Measurements from ENCODE around the gene PHOSPHO2. TPM values are rescaled to one million over a fixed set of nuclear protein-coding genes. Genes with fewer than 3 reads are reported as not detected.

The PHOSPHO2 gene
- total RNA-seq, 2 donors from 2014 or later: 11.9 to 17.4 TPM

- TF ChIP-seq CTCF (IDR thresholded peaks at IDR 0.05): no peak
- no peak for TF ChIP-seq POLR2AphosphoS5 (IDR thresholded peaks at IDR 0.05)
- no peak for TF ChIP-seq POLR2A (IDR thresholded peaks at IDR 0.05)
- Histone ChIP-seq H3K36me3 (no peaks in the 10 kb centered on the region), H3K27me3 (replicated peaks; ENCODE audit: insufficient read depth) (no peaks in the 10 kb centered on the region), H3K4me1 (replicated peaks) (no peaks in the 10 kb centered on the region), H3K9me3 (no peaks in the 10 kb centered on the region), H3K4me3 (no peak overlapping the region), H3K27ac (no peak overlapping the region)
- 81% methylated on average over 3 of the region's 3 CpGs for WGBS
- DNase-seq (ENCODE audit: low spot score): no peak
- intact Hi-C loops (cut with DNase I): no loop called here
Measured at GRCh38 chr2:169702996-169703395, 8.7 kb downstream of the PHOSPHO2 start.

- Histone ChIP-seq H3K9me3 (no peaks in the 10 kb centered on the region), H3K4me3 (no peak overlapping the region), H3K36me3 (no peaks in the 10 kb centered on the region), H3K4me1 (replicated peaks) (no peaks in the 10 kb centered on the region), H3K27ac (peak overlapping the region; percentile 26 to 28), H3K27me3 (replicated peaks; ENCODE audit: insufficient read depth) (no peaks in the 10 kb centered on the region)
- no peak for DNase-seq (ENCODE audit: low spot score)
- WGBS: 84% methylated on average over 1 of the region's 1 CpG
- no peak for TF ChIP-seq POLR2A (IDR thresholded peaks at IDR 0.05)
- no peak for TF ChIP-seq CTCF (IDR thresholded peaks at IDR 0.05)
- no peak for TF ChIP-seq POLR2AphosphoS5 (IDR thresholded peaks at IDR 0.05)
- intact Hi-C loops (cut with DNase I): no loop called here
Measured at GRCh38 chr2:169704160-169704708, 10.0 kb downstream of the PHOSPHO2 start.

DNA sequence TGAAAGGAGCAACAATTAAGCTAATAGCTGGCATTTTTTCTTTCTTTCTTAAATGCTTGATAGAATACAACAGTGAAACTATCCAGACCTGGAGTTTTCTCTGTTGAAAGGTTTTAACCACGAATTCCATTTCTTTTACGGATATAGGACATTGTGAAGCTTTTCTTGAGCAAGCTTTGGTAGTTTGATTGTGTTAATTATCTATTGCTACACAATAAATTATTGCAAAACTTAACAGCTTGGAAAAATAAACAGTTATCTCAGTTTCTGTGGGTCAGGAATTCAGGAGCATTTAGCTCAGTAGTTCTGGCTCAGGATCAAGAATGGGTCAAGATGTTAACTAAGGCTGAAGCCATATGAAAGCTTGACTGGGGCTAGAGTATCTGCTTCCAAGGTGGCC is 11.7 kb downstream of the PHOSPHO2 start:
- H3K36me3 ChIP-seq: no peaks in the 10 kb centered on the region
- 84% methylated on average over 2 of the region's 2 CpGs for WGBS
- TF ChIP-seq POLR2AphosphoS5 (IDR thresholded peaks at IDR 0.05) (no peak), CTCF (IDR thresholded peaks at IDR 0.05) (no peak), POLR2A (IDR thresholded peaks at IDR 0.05) (no peak)
- H3K4me3 ChIP-seq: no peak overlapping the region
- H3K27me3 ChIP-seq (replicated peaks; ENCODE audit: insufficient read depth): no peaks in the 10 kb centered on the region
- intact Hi-C loops (cut with DNase I): no loop called here
- H3K4me1 ChIP-seq (replicated peaks): no peaks in the 10 kb centered on the region
- DNase-seq (ENCODE audit: low spot score): no peak
- H3K9me3 ChIP-seq: no peaks in the 10 kb centered on the region
- H3K27ac ChIP-seq: no peak overlapping the region

DNA sequence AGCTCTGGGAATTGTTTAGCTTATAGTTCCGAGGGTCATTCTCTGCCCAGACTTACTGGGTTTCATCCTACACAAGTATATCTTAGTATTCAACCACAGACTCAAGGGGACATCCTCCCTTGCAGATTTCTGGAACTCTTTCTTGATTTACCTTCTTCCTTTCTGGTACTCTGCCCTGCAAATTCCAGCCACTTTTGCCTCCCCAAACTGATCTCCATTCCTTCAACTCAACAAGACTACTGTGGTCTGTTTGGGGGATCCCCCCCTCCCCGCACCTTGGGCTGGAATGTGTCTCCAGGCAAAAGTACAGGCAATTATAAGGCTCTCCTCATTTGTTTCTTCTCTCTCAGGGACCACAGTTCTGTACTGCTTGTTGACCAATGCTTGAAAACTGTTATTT is 13.4 kb downstream of the PHOSPHO2 start:
- Histone ChIP-seq H3K4me3 (no peak overlapping the region), H3K4me1 (replicated peaks) (no peaks in the 10 kb centered on the region), H3K9me3 (no peaks in the 10 kb centered on the region), H3K27me3 (replicated peaks; ENCODE audit: insufficient read depth) (no peaks in the 10 kb centered on the region), H3K36me3 (no peaks in the 10 kb centered on the region), H3K27ac (no peak overlapping the region)
- DNase-seq (ENCODE audit: low spot score): no peak
- WGBS: 62% methylated on average over 2 of the region's 2 CpGs
- intact Hi-C loops (cut with DNase I): no loop called here
- TF ChIP-seq POLR2AphosphoS5 (IDR thresholded peaks at IDR 0.05) (no peak), POLR2A (IDR thresholded peaks at IDR 0.05) (no peak), CTCF (IDR thresholded peaks at IDR 0.05) (no peak)

DNA sequence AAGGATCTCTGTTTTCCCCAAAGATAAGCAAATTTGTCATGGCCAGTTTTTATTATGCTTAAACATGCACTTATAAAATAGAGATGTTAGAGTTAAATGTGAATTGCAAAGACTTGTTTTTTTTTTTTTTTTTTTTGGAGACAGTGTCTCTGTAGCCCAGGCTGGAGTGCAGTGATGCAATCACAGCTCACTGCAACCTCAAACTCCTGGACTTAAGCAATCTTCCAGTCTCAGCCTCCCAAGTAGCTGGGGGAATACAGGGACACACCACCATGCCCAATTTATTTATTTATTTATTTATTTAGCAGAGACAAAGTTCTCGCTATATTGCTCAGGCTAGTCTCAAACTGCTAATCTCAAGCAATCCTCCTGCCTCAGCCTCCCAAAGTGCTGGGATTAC is 15.1 kb downstream of the PHOSPHO2 start:
- Histone ChIP-seq H3K4me1 (replicated peaks) (no peaks in the 10 kb centered on the region), H3K36me3 (no peaks in the 10 kb centered on the region), H3K9me3 (no peaks in the 10 kb centered on the region), H3K4me3 (no peak overlapping the region), H3K27me3 (replicated peaks; ENCODE audit: insufficient read depth) (no peaks in the 10 kb centered on the region), H3K27ac (no peak overlapping the region)
- TF ChIP-seq POLR2A (IDR thresholded peaks at IDR 0.05): no peak
- no peak for TF ChIP-seq CTCF (IDR thresholded peaks at IDR 0.05)
- TF ChIP-seq POLR2AphosphoS5 (IDR thresholded peaks at IDR 0.05): no peak
- intact Hi-C loops (cut with DNase I): no loop called here
- DNase-seq (ENCODE audit: low spot score): no peak
- 95% methylated on average over 1 of the region's 1 CpG for WGBS

Measured in prostate gland (tissue), 2 donors.